Measurements from ENCODE around the gene ALDH18A1. TPM values are rescaled to one million over a fixed set of nuclear protein-coding genes. Genes with fewer than 3 reads are reported as not detected.
"Not testable (repeated sequence)": the region's sequence is repeated elsewhere in the genome, so short reads cannot be mapped to it uniquely, and the experiment has no call there.

The ALDH18A1 gene
- 10 to 100 TPM; 12.1 to 26.6 (median 12.4) TPM for polyA plus RNA-seq

- WGBS, 3 donors: 0 to 1% (median 0%) methylated on average over 75 to 83 of the region's 83 CpGs
- no peak within 1 kb of the TSS for H3K27ac ChIP-seq (ENCODE audit: low read depth, low read length)
Observed at GRCh38 chr10:95656291-95657164, at the start of gene ALDH18A1. ALDH18A1 (minus strand) TSS chr10:95656711; CDS start chr10:95653377, 3,334 bp downstream.

GRCh38 chr10:95698415-95698814 is 41.9 kb upstream of the ALDH18A1 start:
- H3K27ac ChIP-seq (ENCODE audit: low read depth, low read length): no peak overlapping the region
- 44 to 50% (median 46%) methylated on average over 2 of the region's 2 CpGs for whole genome bisulfite sequencing, 3 donors

- H3K27ac ChIP-seq (ENCODE audit: low read depth, low read length): no peak overlapping the region
- WGBS, 3 donors: 56 to 73% (median 62%) methylated on average over 3 of the region's 3 CpGs
Observed at GRCh38 chr10:95697429-95697828, 40.9 kb upstream of the ALDH18A1 start.

GRCh38 chr10:95694665-95695064 is 38.2 kb upstream of the ALDH18A1 start:
- H3K27ac ChIP-seq (ENCODE audit: low read depth, low read length): no peak overlapping the region
- WGBS, 3 donors: 94 to 96% (median 95%) methylated on average over 18 of the region's 18 CpGs

- H3K27ac ChIP-seq (ENCODE audit: low read depth, low read length): no peak within 1 kb of the TSS
- 0% methylated on average over 53 of the region's 53 CpGs for WGBS, 3 donors
Observed at GRCh38 chr10:95693668-95694534, 37.4 kb upstream of the ALDH18A1 start, which contains the start of gene TCTN3. TCTN3 (minus strand) TSS chr10:95693927; CDS start chr10:95693899, 28 bp downstream.

GRCh38 chr10:95693071-95693667 is 36.7 kb upstream of the ALDH18A1 start:
- 7 to 11% (median 9%) methylated on average over 15 of the region's 15 CpGs for WGBS, 3 donors
- no peak overlapping the region for H3K27ac ChIP-seq (ENCODE audit: low read depth, low read length)

GRCh38 chr10:95691281-95691680 is 34.8 kb upstream of the ALDH18A1 start:
- WGBS, 3 donors: 86 to 94% (median 93%) methylated on average over 2 of the region's 2 CpGs
- H3K27ac ChIP-seq (ENCODE audit: low read depth, low read length): no peak overlapping the region

- 67 to 70% (median 69%) methylated on average over 2 of the region's 2 CpGs for WGBS, 3 donors
- H3K27ac ChIP-seq (ENCODE audit: low read depth, low read length): no peak overlapping the region
Observed at GRCh38 chr10:95688648-95689047, 32.1 kb upstream of the ALDH18A1 start.

GRCh38 chr10:95683966-95684365 is 27.5 kb upstream of the ALDH18A1 start:
- no peak overlapping the region for H3K27ac ChIP-seq (ENCODE audit: low read depth, low read length)

- 33 to 92% (median 88%) methylated on average over 1 of the region's 1 CpG for WGBS, 3 donors
- no peak overlapping the region for H3K27ac ChIP-seq (ENCODE audit: low read depth, low read length)
Observed at GRCh38 chr10:95675403-95676116, 19.0 kb upstream of the ALDH18A1 start.

- no peak overlapping the region for H3K27ac ChIP-seq (ENCODE audit: low read depth, low read length)
- 96 to 100% (median 98%) methylated on average over 1 of the region's 1 CpG for WGBS, 3 donors
Observed at GRCh38 chr10:95674643-95675042, 18.1 kb upstream of the ALDH18A1 start.

- H3K27ac ChIP-seq (ENCODE audit: low read depth, low read length): not testable (repeated sequence)
- WGBS, 3 donors: 97 to 99% (median 97%) methylated on average over 7 of the region's 7 CpGs
Observed at GRCh38 chr10:95672641-95673040, 16.1 kb upstream of the ALDH18A1 start.

GRCh38 chr10:95664543-95664942 is 8.0 kb upstream of the ALDH18A1 start:
- no peak overlapping the region for H3K27ac ChIP-seq (ENCODE audit: low read depth, low read length)

GRCh38 chr10:95663496-95663895 is 7.0 kb upstream of the ALDH18A1 start:
- WGBS, 3 donors: 38 to 58% (median 41%) methylated on average over 1 of the region's 1 CpG

GRCh38 chr10:95661818-95662217 is 5.3 kb upstream of the ALDH18A1 start:
- WGBS, 3 donors: 40 to 98% (median 89%) methylated on average over 1 of the region's 1 CpG
- H3K27ac ChIP-seq (ENCODE audit: low read depth, low read length): no peak overlapping the region

More at GRCh38 chr10:95663496-95663895, 7.0 kb upstream of the ALDH18A1 start:
- H3K27ac ChIP-seq (ENCODE audit: low read depth, low read length): no peak overlapping the region

GRCh38 chr10:95660283-95660682 is 3.8 kb upstream of the ALDH18A1 start:
- H3K27ac ChIP-seq (ENCODE audit: low read depth, low read length): no peak overlapping the region

- no peak overlapping the region for H3K27ac ChIP-seq (ENCODE audit: low read depth, low read length)
- 37 to 95% (median 78%) methylated on average over 1 of the region's 1 CpG for WGBS, 3 donors
Observed at GRCh38 chr10:95657250-95657649, 739 bp upstream of the ALDH18A1 start.

GRCh38 chr10:95655571-95656290 is 780 bp downstream of the ALDH18A1 start:
- no peak overlapping the region for H3K27ac ChIP-seq (ENCODE audit: low read depth, low read length)
- WGBS, 3 donors: 7 to 14% (median 12%) methylated on average over 19 to 23 of the region's 23 CpGs
